OCI-LY1 (cell line): ENCODE data around the gene TAF6.
A peak's percentile ranks its signal among the peaks of the same experiment; 100 is the strongest.

Source experiments
- H2AFZ ChIP-seq: fragments of 200-600 bp; sonication (generic), shearing (Covaris generic); 2 replicates; pipeline ENCODE4 v1.6.0; 2014; ENCODE audit warnings: antibody characterized with exemption, mild to moderate bottlenecking, low read length
- H3F3A ChIP-seq: fragments of 200-600 bp; sonication (generic), shearing (Covaris generic); 2 replicates; pipeline ENCODE4 v1.6.0; 2014; ENCODE audit warnings: mild to moderate bottlenecking, antibody characterized with exemption, low read length, moderate library complexity; ENCODE audit not compliant: insufficient read depth
- H3K27ac ChIP-seq: fragments of 200-600 bp; sonication (generic); 2 replicates; pipeline ENCODE4 v1.5.1; 2014; ENCODE audit warnings: low read length, mixed run types, mild to moderate bottlenecking, low read depth; ENCODE audit not compliant: poor library complexity, severe bottlenecking
- H3K27me3 ChIP-seq: fragments of 200-600 bp; sonication (generic); 2 replicates; pipeline ENCODE4 v1.6.0; 2014; ENCODE audit warnings: antibody characterized with exemption, mild to moderate bottlenecking, low read length, moderate library complexity; ENCODE audit not compliant: insufficient read depth
- H3K36me3 ChIP-seq: fragments of 200-600 bp; sonication (generic); 2 replicates; pipeline ENCODE4 v1.6.1; 2014; ENCODE audit warnings: mild to moderate bottlenecking, antibody characterized with exemption, low read length, moderate library complexity, mixed read lengths; ENCODE audit not compliant: insufficient read depth
- H3K4me1 ChIP-seq: fragments of 200-600 bp; sonication (generic); 2 replicates; pipeline ENCODE4 v1.5.1; 2014; ENCODE audit warnings: mild to moderate bottlenecking, low read length, moderate library complexity; ENCODE audit not compliant: insufficient read depth, severe bottlenecking
- H3K4me2 ChIP-seq: fragments of 200-600 bp; sonication (generic), shearing (Covaris generic); 2 replicates; pipeline ENCODE4 v1.6.1; 2014; ENCODE audit warnings: low read length
- H3K4me3 ChIP-seq: fragments of 200-600 bp; sonication (generic); 2 replicates; pipeline ENCODE4 v1.5.1; 2014; ENCODE audit warnings: low read length, low read depth, mild to moderate bottlenecking, mixed read lengths; ENCODE audit not compliant: poor library complexity, severe bottlenecking
- H3K79me2 ChIP-seq: fragments of 200-600 bp; shearing (Covaris generic); 2 replicates; pipeline ENCODE4 v1.6.1; 2016; ENCODE audit warnings: mixed run types, low read length, mixed read lengths; ENCODE audit not compliant: insufficient read depth
- H3K9ac ChIP-seq: fragments of 200-600 bp; sonication (generic), shearing (Covaris generic); 2 replicates; pipeline ENCODE4 v1.6.1; 2014; ENCODE audit warnings: mild to moderate bottlenecking, low read length, mixed read lengths
- H3K9me2 ChIP-seq: fragments of 200-600 bp; sonication (generic), shearing (Covaris generic); 2 replicates; pipeline ENCODE4 v1.6.1; 2014; ENCODE audit warnings: low read depth, mild to moderate bottlenecking, low read length, mixed read lengths
- H3K9me3 ChIP-seq: fragments of 200-600 bp; shearing (Covaris generic); 2 replicates; pipeline ENCODE4 v1.6.1; 2014; ENCODE audit warnings: low read length, mixed read lengths
- H4K20me1 ChIP-seq: fragments of 200-600 bp; sonication (generic), shearing (Covaris generic); 2 replicates; pipeline ENCODE4 v1.6.0; 2016; ENCODE audit warnings: mild to moderate bottlenecking, low read length; ENCODE audit not compliant: insufficient read depth
- CTCF ChIP-seq: fragments of 200-600 bp; sonication (generic), shearing (Covaris generic); IDR thresholded peaks from 2 replicates; pipeline ENCODE4 v1.5.1; 2017; ENCODE audit warnings: mild to moderate bottlenecking, antibody characterized with exemption, low read length, moderate library complexity, mixed read lengths
- EZH2 ChIP-seq: fragments of 200-600 bp; sonication (generic), shearing (Covaris generic); IDR thresholded peaks from 2 replicates; pipeline ENCODE4 v1.8.0; 2017; ENCODE audit warnings: borderline replicate concordance, mixed run types, mild to moderate bottlenecking, antibody characterized with exemption, low read length, moderate library complexity, mixed read lengths

TAF6 gene

DNA sequence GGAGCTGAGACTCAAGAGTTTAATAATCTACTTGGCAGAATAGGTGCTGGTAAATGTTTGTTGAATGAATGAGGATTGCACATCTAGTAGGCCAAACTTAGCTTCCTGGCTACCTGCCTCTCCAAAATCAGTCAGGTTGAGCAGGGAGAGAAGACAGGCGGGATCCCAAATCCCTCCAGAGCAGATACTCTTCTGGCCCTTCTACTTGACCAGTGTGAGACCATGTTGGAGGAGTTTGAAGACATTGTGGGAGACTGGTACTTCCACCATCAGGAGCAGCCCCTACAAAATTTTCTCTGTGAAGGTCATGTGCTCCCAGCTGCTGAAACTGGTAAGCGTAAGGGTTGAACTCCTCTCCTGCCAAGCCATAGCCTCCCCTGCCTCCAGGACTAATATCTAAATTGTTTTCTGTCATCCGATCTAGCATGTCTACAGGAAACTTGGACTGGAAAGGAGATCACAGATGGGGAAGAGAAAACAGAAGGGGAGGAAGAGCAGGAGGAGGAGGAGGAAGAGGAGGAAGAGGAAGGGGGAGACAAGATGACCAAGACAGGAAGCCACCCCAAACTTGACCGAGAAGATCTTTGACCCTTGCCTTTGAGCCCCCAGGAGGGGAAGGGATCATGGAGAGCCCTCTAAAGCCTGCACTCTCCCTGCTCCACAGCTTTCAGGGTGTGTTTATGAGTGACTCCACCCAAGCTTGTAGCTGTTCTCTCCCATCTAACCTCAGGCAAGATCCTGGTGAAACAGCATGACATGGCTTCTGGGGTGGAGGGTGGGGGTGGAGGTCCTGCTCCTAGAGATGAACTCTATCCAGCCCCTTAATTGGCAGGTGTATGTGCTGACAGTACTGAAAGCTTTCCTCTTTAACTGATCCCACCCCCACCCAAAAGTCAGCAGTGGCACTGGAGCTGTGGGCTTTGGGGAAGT, 5.4 kb upstream of the TAF6 start:
- Histone ChIP-seq H3K36me3 (peaks cover 18% of the 10 kb centered on the region; the same call in 1 of the 2 replicates), H3K9me3 (no peaks in the 10 kb centered on the region), H3K27me3 (no peaks in the 10 kb centered on the region), H3K4me2 (peak overlapping the region; percentile 32), H3K27ac (peak overlapping the region; percentile 65), H2AFZ (no peak overlapping the region), H3F3A (no peaks in the 10 kb centered on the region), H3K4me3 (peak overlapping the region; percentile 70), H3K9me2 (no peaks in the 10 kb centered on the region), H3K79me2 (no peaks in the 10 kb centered on the region), H4K20me1 (no peaks in the 10 kb centered on the region), H3K4me1 (peaks cover 48% of the 10 kb centered on the region), H3K9ac (peak overlapping the region; percentile 24; the same call in 1 of the 2 replicates)
- TF ChIP-seq CTCF (no peak), EZH2 (no peak)

DNA sequence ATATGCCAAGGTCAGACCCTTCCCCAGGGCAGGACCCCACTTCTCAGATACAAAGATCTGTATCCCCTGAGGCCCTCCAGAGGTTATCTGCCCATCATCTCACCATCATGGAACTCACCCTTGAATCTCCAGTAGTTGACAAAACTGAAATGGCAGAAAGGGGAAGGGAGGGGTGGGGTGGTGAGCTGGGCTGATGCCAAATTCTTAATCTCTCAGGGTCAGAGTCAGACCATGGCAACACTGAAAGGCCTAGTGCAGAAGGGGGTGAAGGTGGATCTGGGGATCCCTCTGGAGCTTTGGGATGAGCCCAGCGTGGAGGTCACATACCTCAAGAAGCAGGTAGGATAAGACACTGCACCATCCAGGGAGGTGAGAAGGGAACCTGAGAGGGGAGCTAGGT, 3.4 kb upstream of the TAF6 start:
- Histone ChIP-seq H3K79me2 (no peaks in the 10 kb centered on the region), H3K9me3 (no peaks in the 10 kb centered on the region), H3K9ac (no peak overlapping the region; the same call in 1 of the 2 replicates), H3K27me3 (no peaks in the 10 kb centered on the region), H3K27ac (peak overlapping the region; percentile 35), H3K4me1 (peaks cover 47% of the 10 kb centered on the region), H3K9me2 (no peaks in the 10 kb centered on the region), H4K20me1 (no peaks in the 10 kb centered on the region), H2AFZ (no peak overlapping the region), H3F3A (no peaks in the 10 kb centered on the region), H3K4me3 (no peak overlapping the region), H3K36me3 (peaks cover 18% of the 10 kb centered on the region; the same call in 1 of the 2 replicates), H3K4me2 (peak overlapping the region; percentile 2; the same call in 1 of the 2 replicates)
- TF ChIP-seq CTCF, result no peak

GRCh38 chr7:100122067-100122466, 2.9 kb upstream of the TAF6 start:
- H2AFZ ChIP-seq, result no peak overlapping the region
- H3K4me1 ChIP-seq, result peaks cover 45% of the 10 kb centered on the region
- H3K4me3 ChIP-seq, result no peak overlapping the region
- H3K27ac ChIP-seq, result peak overlapping the region; percentile 35
- no peak for TF ChIP-seq EZH2
- no peak for TF ChIP-seq CTCF
- no peaks in the 10 kb centered on the region for H3F3A ChIP-seq
- H3K9me3 ChIP-seq, result no peaks in the 10 kb centered on the region
- no peaks in the 10 kb centered on the region for H3K79me2 ChIP-seq
- peaks cover 18% of the 10 kb centered on the region; the same call in 1 of the 2 replicates for H3K36me3 ChIP-seq
- peak overlapping the region; percentile 2; the same call in 1 of the 2 replicates for H3K4me2 ChIP-seq
- no peak overlapping the region; the same call in 1 of the 2 replicates for H3K9ac ChIP-seq
- H3K27me3 ChIP-seq, result no peaks in the 10 kb centered on the region
- H3K9me2 ChIP-seq, result no peaks in the 10 kb centered on the region
- no peaks in the 10 kb centered on the region for H4K20me1 ChIP-seq
